ENCODE measurements around the gene GFY. TPM values are rescaled to one million over a fixed set of nuclear protein-coding genes. Genes with fewer than 3 reads are reported as not detected.
A peak's percentile ranks its signal among the peaks of the same experiment; 100 is the strongest.

Gene GFY
- total and polyA plus RNA-seq, 9 of the 15 experiments (the other 6 are each of a cell fraction or from before 2014, with no cell fraction given), result 0.06 to 0.40 (median 0.19) TPM; not detected in 3

- TF ChIP-seq, protein P1, sequence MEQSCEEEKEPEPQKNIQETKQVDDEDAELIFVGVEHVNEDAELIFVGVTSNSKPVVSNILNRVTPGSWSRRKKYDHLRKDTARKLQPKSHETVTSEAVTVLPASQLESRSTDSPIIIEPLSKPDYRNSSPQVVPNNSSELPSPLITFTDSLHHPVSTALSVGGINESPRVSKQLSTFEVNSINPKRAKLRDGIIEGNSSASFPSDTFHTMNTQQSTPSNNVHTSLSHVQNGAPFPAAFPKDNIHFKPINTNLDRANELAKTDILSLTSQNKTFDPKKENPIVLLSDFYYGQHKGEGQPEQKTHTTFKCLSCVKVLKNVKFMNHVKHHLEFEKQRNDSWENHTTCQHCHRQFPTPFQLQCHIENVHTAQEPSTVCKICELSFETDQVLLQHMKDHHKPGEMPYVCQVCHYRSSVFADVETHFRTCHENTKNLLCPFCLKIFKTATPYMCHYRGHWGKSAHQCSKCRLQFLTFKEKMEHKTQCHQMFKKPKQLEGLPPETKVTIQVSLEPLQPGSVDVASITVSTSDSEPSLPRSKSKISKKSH (CRISPR knock-in tag; IDR thresholded peaks at IDR 0.05), result no peak
- TF ChIP-seq ZNF384 (IDR thresholded peaks at IDR 0.05; ENCODE audit: low read depth, low read length) (peak; percentile 16; the same call in 1 of the 2 replicates), ZNF695 (CRISPR knock-in tag; IDR thresholded peaks at IDR 0.05) (no peak), ATF7 (IDR thresholded peaks at IDR 0.05) (peak; percentile 74), ETV5 (CRISPR knock-in tag; IDR thresholded peaks at IDR 0.05; ENCODE audit: low read depth) (peak; percentile 57; the same call in 1 of the 2 replicates), ZNF212 (CRISPR knock-in tag; IDR thresholded peaks at IDR 0.05) (no peak), SAFB2 (IDR thresholded peaks at IDR 0.05; ENCODE audit: borderline replicate concordance, low read depth, low read length, severe bottlenecking) (no peak), FIP1L1 (IDR thresholded peaks at IDR 0.05; ENCODE audit: low read depth, low read length, poor library complexity, severe bottlenecking) (no peak), CAMTA2 (CRISPR knock-in tag; conservative IDR thresholded peaks at IDR 0.05) (no peak), MCM5 (IDR thresholded peaks at IDR 0.05; ENCODE audit: low read depth) (no peak), CEBPB (tag; IDR thresholded peaks at IDR 0.05) (no peak), GABPB2 (CRISPR knock-in tag; conservative IDR thresholded peaks at IDR 0.05) (no peak), DPF2 (IDR thresholded peaks at IDR 0.05) (0 out of 2 replicates have a peak, but pooled peaks have one; percentile 32), ZNF184 (CRISPR knock-in tag; IDR thresholded peaks at IDR 0.05) (no peak), ZBTB1 (CRISPR knock-in tag; IDR thresholded peaks at IDR 0.05; ENCODE audit: borderline replicate concordance, low read depth) (no peak), ZBTB40 (IDR thresholded peaks at IDR 0.05) (peak; percentile 60), ZBTB40 (CRISPR knock-in tag; IDR thresholded peaks at IDR 0.05) (0 out of 2 replicates have a peak, but pooled peaks have one; percentile 46), NONO (IDR thresholded peaks at IDR 0.05; ENCODE audit: low read depth in 2 of 2, low read length in 1 of 2) (0 out of 4 replicates have a peak, but pooled peaks of 1 of the 2 experiments have one; percentile 25), MCM7 (IDR thresholded peaks at IDR 0.05) (no peak), CHD1 (IDR thresholded peaks at IDR 0.05; ENCODE audit: low read length) (no peak)
Measured at GRCh38 chr19:49422407-49423070, 2.6 kb upstream of the GFY start (continued).
